ENCODE measurements around the gene MLYCD. TPM values are rescaled to one million over a fixed set of nuclear protein-coding genes. Genes with fewer than 3 reads are reported as not detected.
A peak's percentile ranks its signal among the peaks of the same experiment; 100 is the strongest.

The MLYCD gene
- polyA plus RNA-seq, 4 donors: 2.1 to 5.9 (median 4.1) TPM

GRCh38 chr16:83924686-83925085 is 25.8 kb downstream of the MLYCD start:
- no peak for DNase-seq (ENCODE audit: low read depth in 4 of 4, low spot score in 3 of 4)

- DNase-seq (ENCODE audit: low read depth in 4 of 4, low spot score in 3 of 4): no peak
Measured at GRCh38 chr16:83925095-83925905, 26.4 kb downstream of the MLYCD start.

- no peak for DNase-seq (ENCODE audit: low read depth in 4 of 4, low spot score in 3 of 4)
Measured at GRCh38 chr16:83925957-83926725, 27.2 kb downstream of the MLYCD start.

GRCh38 chr16:83926726-83927397 is 27.9 kb downstream of the MLYCD start:
- peak; percentile 26 to 54 (median 34) for DNase-seq (ENCODE audit: low read depth in 4 of 4, low spot score in 3 of 4)

GRCh38 chr16:83928341-83929055 is 29.6 kb downstream of the MLYCD start:
- DNase-seq (ENCODE audit: low read depth in 4 of 4, low spot score in 3 of 4): no peak

- DNase-seq (ENCODE audit: low read depth in 4 of 4, low spot score in 3 of 4): no peak
Measured at GRCh38 chr16:83929811-83930555, 31.1 kb downstream of the MLYCD start.

GRCh38 chr16:83930730-83931500 is 32.0 kb downstream of the MLYCD start:
- no peak for DNase-seq (ENCODE audit: low read depth in 4 of 4, low spot score in 3 of 4)

- no peak for DNase-seq (ENCODE audit: low read depth in 4 of 4, low spot score in 3 of 4)
Measured at GRCh38 chr16:83931556-83931955, 32.6 kb downstream of the MLYCD start.

GRCh38 chr16:83932304-83932703 is 33.4 kb downstream of the MLYCD start:
- no peak for DNase-seq (ENCODE audit: low read depth in 4 of 4, low spot score in 3 of 4)

- DNase-seq (ENCODE audit: low read depth in 4 of 4, low spot score in 3 of 4): no peak
Measured at GRCh38 chr16:83932955-83933673, 34.2 kb downstream of the MLYCD start.

- DNase-seq (ENCODE audit: low read depth in 4 of 4, low spot score in 3 of 4): no peak
Measured at GRCh38 chr16:83933885-83934683, 35.2 kb downstream of the MLYCD start.

GRCh38 chr16:83934684-83934977 is 35.7 kb downstream of the MLYCD start:
- no peak for DNase-seq (ENCODE audit: low read depth in 4 of 4, low spot score in 3 of 4)

GRCh38 chr16:83935005-83935857 is 36.3 kb downstream of the MLYCD start:
- no peak for DNase-seq (ENCODE audit: low read depth in 4 of 4, low spot score in 3 of 4)

- DNase-seq (ENCODE audit: low read depth in 4 of 4, low spot score in 3 of 4): no peak
Measured at GRCh38 chr16:83935858-83936255, 36.9 kb downstream of the MLYCD start.

GRCh38 chr16:83936581-83937165 is 37.8 kb downstream of the MLYCD start:
- DNase-seq (ENCODE audit: low read depth in 4 of 4, low spot score in 3 of 4): no peak

- no peak for DNase-seq (ENCODE audit: low read depth in 4 of 4, low spot score in 3 of 4)
Measured at GRCh38 chr16:83937267-83937666, 38.4 kb downstream of the MLYCD start.

Measured in left renal pelvis (tissue), 4 donors.